Endometrial microvascular endothelial cells (primary cell): ENCODE results near the gene SELENOH. TPM values are rescaled to one million over a fixed set of nuclear protein-coding genes. Genes with fewer than 3 reads are reported as not detected.

Experiments
- in situ Hi-C: cut with HindIII; loops from 2 replicates; pipeline ENCODE4 v1.10.0; 2017; ENCODE audit warnings: low sequenced_read_pairs, low pct_unique_long_range_greater_than_20kb; ENCODE audit errors: inconsistent ontology term
- total RNA-seq: library from RNA; depleted of rRNA; stranded (reverse); fragments of >200 nt; gene quantifications from one replicate; pipeline ENCODE4 v1.2.3, GENCODE V29; 2015; ENCODE audit errors: inconsistent ontology term

SELENOH gene
- total RNA-seq, 1 donor from 2014 or later: 129 TPM

- in situ Hi-C loops: no loop called here
Measured at GRCh38 chr11:57742087-57742452, 779 bp downstream of the SELENOH start.

- in situ Hi-C loops: no loop called here
Measured at GRCh38 chr11:57744357-57744756, 3.1 kb downstream of the SELENOH start.

GRCh38 chr11:57745206-57745605 lies 3.9 kb downstream of the SELENOH start:
- in situ Hi-C loops: no loop called here

GRCh38 chr11:57746920-57747319 lies 5.6 kb downstream of the SELENOH start:
- in situ Hi-C loops: no loop called here

- in situ Hi-C loops: loop anchor here (5.0 kb wide), 1 partner anchor 51 kb away; no protein-coding TSS in a partner anchor
Measured at GRCh38 chr11:57751176-57751575, 9.9 kb downstream of the SELENOH start.

- in situ Hi-C loops: loop anchor here (5.0 kb wide), 1 partner anchor 51 kb away; no protein-coding TSS in a partner anchor
Measured at GRCh38 chr11:57751676-57752253, 10.5 kb downstream of the SELENOH start, which contains the start of gene BTBD18. Gene BTBD18 (minus strand): TSS chr11:57751819. CDS start chr11:57751188, 631 bp downstream.

- in situ Hi-C loops: loop anchor here (5.0 kb wide), 1 partner anchor 49 kb away; no protein-coding TSS in a partner anchor
Measured at GRCh38 chr11:57752954-57753353, 11.7 kb downstream of the SELENOH start.

- in situ Hi-C loops: no loop called here
Measured at GRCh38 chr11:57758174-57758573, 16.9 kb downstream of the SELENOH start.

- in situ Hi-C loops: no loop called here
Measured at GRCh38 chr11:57761301-57762234, 20.3 kb downstream of the SELENOH start, which contains the start of gene CTNND1. Gene CTNND1 (plus strand): TSS chr11:57761802. CDS start chr11:57791479, 29,677 bp downstream.

- in situ Hi-C loops: no loop called here
Measured at GRCh38 chr11:57762235-57762861, 21.1 kb downstream of the SELENOH start.

GRCh38 chr11:57763568-57763967 lies 22.3 kb downstream of the SELENOH start:
- in situ Hi-C loops: no loop called here

GRCh38 chr11:57764021-57764420 lies 22.7 kb downstream of the SELENOH start:
- in situ Hi-C loops: no loop called here

- in situ Hi-C loops: no loop called here
Measured at GRCh38 chr11:57764566-57764965, 23.3 kb downstream of the SELENOH start.

- in situ Hi-C loops: no loop called here
Measured at GRCh38 chr11:57764972-57765371, 23.7 kb downstream of the SELENOH start.

GRCh38 chr11:57770793-57771192 lies 29.5 kb downstream of the SELENOH start:
- in situ Hi-C loops: no loop called here

GRCh38 chr11:57771365-57771764 lies 30.1 kb downstream of the SELENOH start:
- in situ Hi-C loops: no loop called here

GRCh38 chr11:57772562-57772961 lies 31.3 kb downstream of the SELENOH start:
- in situ Hi-C loops: no loop called here

GRCh38 chr11:57773026-57773598 lies 31.8 kb downstream of the SELENOH start:
- in situ Hi-C loops: no loop called here

GRCh38 chr11:57775491-57775890 lies 34.2 kb downstream of the SELENOH start:
- in situ Hi-C loops: no loop called here
